Measurements from ENCODE around the gene NARF.
A peak's percentile ranks its signal among the peaks of the same experiment; 100 is the strongest.

Gene NARF

GRCh38 chr17:82441691-82442487 is 16.7 kb upstream of the NARF start:
- TF ChIP-seq CTCF (IDR thresholded peaks at IDR 0.05; ENCODE audit: low read depth, low read length, missing control alignments): no peak
- DNase-seq (ENCODE audit: low read depth): no peak
- no peak overlapping the region for H3K4me3 ChIP-seq (ENCODE audit: low read depth, low read length)
- in situ Hi-C loops (cut with HindIII; ENCODE audit: low sequenced_read_pairs): no loop called here

- DNase-seq (ENCODE audit: low read depth): no peak
- no peak for TF ChIP-seq CTCF (IDR thresholded peaks at IDR 0.05; ENCODE audit: low read depth, low read length, missing control alignments)
- in situ Hi-C loops (cut with HindIII; ENCODE audit: low sequenced_read_pairs): no loop called here
- no peak overlapping the region for H3K4me3 ChIP-seq (ENCODE audit: low read depth, low read length)
These were observed 15.7 kb upstream of the NARF start for GRCh38 chr17:82442643-82443464.

- no peak for TF ChIP-seq CTCF (IDR thresholded peaks at IDR 0.05; ENCODE audit: low read depth, low read length, missing control alignments)
- peak; percentile 16 for DNase-seq (ENCODE audit: low read depth)
- no peak overlapping the region for H3K4me3 ChIP-seq (ENCODE audit: low read depth, low read length)
- in situ Hi-C loops (cut with HindIII; ENCODE audit: low sequenced_read_pairs): no loop called here
These were observed 14.9 kb upstream of the NARF start for GRCh38 chr17:82443465-82444283.

- TF ChIP-seq CTCF (IDR thresholded peaks at IDR 0.05; ENCODE audit: low read depth, low read length, missing control alignments): no peak
- DNase-seq (ENCODE audit: low read depth): no peak
- in situ Hi-C loops (cut with HindIII; ENCODE audit: low sequenced_read_pairs): no loop called here
- no peak overlapping the region for H3K4me3 ChIP-seq (ENCODE audit: low read depth, low read length)
These were observed 14.2 kb upstream of the NARF start for GRCh38 chr17:82444284-82444893.

- peak; percentile 16 for DNase-seq (ENCODE audit: low read depth)
- in situ Hi-C loops (cut with HindIII; ENCODE audit: low sequenced_read_pairs): no loop called here
- no peak overlapping the region for H3K4me3 ChIP-seq (ENCODE audit: low read depth, low read length)
- no peak for TF ChIP-seq CTCF (IDR thresholded peaks at IDR 0.05; ENCODE audit: low read depth, low read length, missing control alignments)
These were observed 13.5 kb upstream of the NARF start for GRCh38 chr17:82444941-82445521.
